Measurements from ENCODE around the gene LYPD1.

GRCh38 chr2:132719480-132719879, 49.5 kb upstream of the LYPD1 start:
- TF ChIP-seq USF1 (IDR thresholded peaks at IDR 0.05): no peak
- TF ChIP-seq MAX (IDR thresholded peaks at IDR 0.05): no peak
- TF ChIP-seq, protein P1, sequence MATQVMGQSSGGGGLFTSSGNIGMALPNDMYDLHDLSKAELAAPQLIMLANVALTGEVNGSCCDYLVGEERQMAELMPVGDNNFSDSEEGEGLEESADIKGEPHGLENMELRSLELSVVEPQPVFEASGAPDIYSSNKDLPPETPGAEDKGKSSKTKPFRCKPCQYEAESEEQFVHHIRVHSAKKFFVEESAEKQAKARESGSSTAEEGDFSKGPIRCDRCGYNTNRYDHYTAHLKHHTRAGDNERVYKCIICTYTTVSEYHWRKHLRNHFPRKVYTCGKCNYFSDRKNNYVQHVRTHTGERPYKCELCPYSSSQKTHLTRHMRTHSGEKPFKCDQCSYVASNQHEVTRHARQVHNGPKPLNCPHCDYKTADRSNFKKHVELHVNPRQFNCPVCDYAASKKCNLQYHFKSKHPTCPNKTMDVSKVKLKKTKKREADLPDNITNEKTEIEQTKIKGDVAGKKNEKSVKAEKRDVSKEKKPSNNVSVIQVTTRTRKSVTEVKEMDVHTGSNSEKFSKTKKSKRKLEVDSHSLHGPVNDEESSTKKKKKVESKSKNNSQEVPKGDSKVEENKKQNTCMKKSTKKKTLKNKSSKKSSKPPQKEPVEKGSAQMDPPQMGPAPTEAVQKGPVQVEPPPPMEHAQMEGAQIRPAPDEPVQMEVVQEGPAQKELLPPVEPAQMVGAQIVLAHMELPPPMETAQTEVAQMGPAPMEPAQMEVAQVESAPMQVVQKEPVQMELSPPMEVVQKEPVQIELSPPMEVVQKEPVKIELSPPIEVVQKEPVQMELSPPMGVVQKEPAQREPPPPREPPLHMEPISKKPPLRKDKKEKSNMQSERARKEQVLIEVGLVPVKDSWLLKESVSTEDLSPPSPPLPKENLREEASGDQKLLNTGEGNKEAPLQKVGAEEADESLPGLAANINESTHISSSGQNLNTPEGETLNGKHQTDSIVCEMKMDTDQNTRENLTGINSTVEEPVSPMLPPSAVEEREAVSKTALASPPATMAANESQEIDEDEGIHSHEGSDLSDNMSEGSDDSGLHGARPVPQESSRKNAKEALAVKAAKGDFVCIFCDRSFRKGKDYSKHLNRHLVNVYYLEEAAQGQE (IDR thresholded peaks at IDR 0.05; ENCODE audit: low read depth): no peak
- no peak for TF ChIP-seq FOXM1 (IDR thresholded peaks at IDR 0.05; ENCODE audit: borderline replicate concordance, low read depth)
- TF ChIP-seq RAD21 (IDR thresholded peaks at IDR 0.05; ENCODE audit: low read depth): no peak
- no peak for TF ChIP-seq CEBPB (IDR thresholded peaks at IDR 0.05)

Measured in Ishikawa (cell line).